ENCODE measurements around the gene NDUFS4.

Gene NDUFS4

GRCh38 chr5:53575101-53575500 lies 14.7 kb downstream of the NDUFS4 start:
- no peak overlapping the region for H3K27ac ChIP-seq (ENCODE audit: low read depth, low read length)

GRCh38 chr5:53575831-53576230 lies 15.4 kb downstream of the NDUFS4 start:
- H2AFZ ChIP-seq (ENCODE audit: low read depth, low read length, severe bottlenecking): no peak overlapping the region
- H3F3A ChIP-seq (ENCODE audit: insufficient read depth): no peaks in the 10 kb centered on the region
- H3K4me3 ChIP-seq (ENCODE audit: insufficient read depth, low read length, poor library complexity, severe bottlenecking): no peak overlapping the region
- no peaks in the 10 kb centered on the region for H3K27me3 ChIP-seq (ENCODE audit: low read length)
- H3K27ac ChIP-seq (ENCODE audit: low read depth, low read length): no peak overlapping the region
- H3K79me2 ChIP-seq (ENCODE audit: insufficient read depth, low read length): peaks cover 97% of the 10 kb centered on the region
- H3K9me3 ChIP-seq (ENCODE audit: insufficient read depth, low read length): no peaks in the 10 kb centered on the region
- H3K4me2 ChIP-seq (ENCODE audit: low read depth, low read length, poor library complexity, severe bottlenecking): no peak overlapping the region
- no peak overlapping the region for H3K9ac ChIP-seq (ENCODE audit: low read length)
- no peaks in the 10 kb centered on the region for H3K9me2 ChIP-seq (replicated peaks; ENCODE audit: insufficient read depth, low read length)
- no peak for TF ChIP-seq EZH2phosphoT487 (conservative IDR thresholded peaks at IDR 0.05; ENCODE audit: low read length)
- TF ChIP-seq CTCF (IDR thresholded peaks at IDR 0.05; ENCODE audit: insufficient read depth, low read length, poor library complexity, severe bottlenecking): no peak
- H3K36me3 ChIP-seq (ENCODE audit: low read length): 0 out of 2 replicates have a peak, but pooled peaks cover 2% of the 10 kb centered on the region
- H4K20me1 ChIP-seq (ENCODE audit: low read depth, low read length): peaks cover 21% of the 10 kb centered on the region; the same call in 1 of the 2 replicates

More at GRCh38 chr5:53575101-53575500, 14.7 kb downstream of the NDUFS4 start:
- TF ChIP-seq EZH2phosphoT487 (conservative IDR thresholded peaks at IDR 0.05; ENCODE audit: low read length) (no peak), CTCF (IDR thresholded peaks at IDR 0.05; ENCODE audit: insufficient read depth, low read length, poor library complexity, severe bottlenecking) (no peak)
- H3K9me3 ChIP-seq (ENCODE audit: insufficient read depth, low read length): no peaks in the 10 kb centered on the region
- no peak overlapping the region for H3K4me2 ChIP-seq (ENCODE audit: low read depth, low read length, poor library complexity, severe bottlenecking)
- H3K36me3 ChIP-seq (ENCODE audit: low read length): 0 out of 2 replicates have a peak, but pooled peaks cover 2% of the 10 kb centered on the region
- no peak overlapping the region for H2AFZ ChIP-seq (ENCODE audit: low read depth, low read length, severe bottlenecking)
- H3F3A ChIP-seq (ENCODE audit: insufficient read depth): no peaks in the 10 kb centered on the region
- no peaks in the 10 kb centered on the region for H3K27me3 ChIP-seq (ENCODE audit: low read length)
- H3K9ac ChIP-seq (ENCODE audit: low read length): no peak overlapping the region
- peaks cover 21% of the 10 kb centered on the region; the same call in 1 of the 2 replicates for H4K20me1 ChIP-seq (ENCODE audit: low read depth, low read length)
- no peaks in the 10 kb centered on the region for H3K9me2 ChIP-seq (replicated peaks; ENCODE audit: insufficient read depth, low read length)
- no peak overlapping the region for H3K4me3 ChIP-seq (ENCODE audit: insufficient read depth, low read length, poor library complexity, severe bottlenecking)
- H3K79me2 ChIP-seq (ENCODE audit: insufficient read depth, low read length): peaks cover 94% of the 10 kb centered on the region

- H3K9me2 ChIP-seq (replicated peaks; ENCODE audit: insufficient read depth, low read length): no peaks in the 10 kb centered on the region
- peaks cover 16% of the 10 kb centered on the region; the same call in 1 of the 2 replicates for H4K20me1 ChIP-seq (ENCODE audit: low read depth, low read length)
- TF ChIP-seq CTCF (IDR thresholded peaks at IDR 0.05; ENCODE audit: insufficient read depth, low read length, poor library complexity, severe bottlenecking) (no peak), EZH2phosphoT487 (conservative IDR thresholded peaks at IDR 0.05; ENCODE audit: low read length) (no peak)
- peaks cover 98% of the 10 kb centered on the region for H3K79me2 ChIP-seq (ENCODE audit: insufficient read depth, low read length)
- no peak overlapping the region for H3K27ac ChIP-seq (ENCODE audit: low read depth, low read length)
- H3K9ac ChIP-seq (ENCODE audit: low read length): no peak overlapping the region
- no peak overlapping the region for H3K4me3 ChIP-seq (ENCODE audit: insufficient read depth, low read length, poor library complexity, severe bottlenecking)
- H3F3A ChIP-seq (ENCODE audit: insufficient read depth): no peaks in the 10 kb centered on the region
- H3K27me3 ChIP-seq (ENCODE audit: low read length): no peaks in the 10 kb centered on the region
- 0 out of 2 replicates have a peak, but pooled peaks cover 2% of the 10 kb centered on the region for H3K36me3 ChIP-seq (ENCODE audit: low read length)
- H2AFZ ChIP-seq (ENCODE audit: low read depth, low read length, severe bottlenecking): no peak overlapping the region
- H3K9me3 ChIP-seq (ENCODE audit: insufficient read depth, low read length): no peaks in the 10 kb centered on the region
- H3K4me2 ChIP-seq (ENCODE audit: low read depth, low read length, poor library complexity, severe bottlenecking): no peak overlapping the region
Measured at GRCh38 chr5:53576674-53577073, 16.2 kb downstream of the NDUFS4 start.
